ENCODE results near the gene RAD51B.

GRCh38 chr14:68346556-68347343 lies 527.2 kb downstream of the RAD51B start:
- TF ChIP-seq CTCF (conservative IDR thresholded peaks at IDR 0.05 in 1 of 2, IDR thresholded peaks at IDR 0.05 in 1 of 2; ENCODE audit: low read depth in 1 of 2, low read length in 2 of 2) = no peak
- TF ChIP-seq EZH2 (IDR thresholded peaks at IDR 0.05; ENCODE audit: low read length, missing control alignments) = no peak
